COLO668 (cell line): Measurements from ENCODE around the gene MAP4K1.

Experiments used
- DNase-seq: peaks from one replicate; lab custom pipeline; 2025; ENCODE audit not compliant: unreplicated experiment; lab: John Stamatoyannopoulos, UW

MAP4K1 gene

GRCh38 chr19:38617764-38618589 is at the start of gene MAP4K1:
Gene MAP4K1 (minus strand): TSS chr19:38617953. CDS start chr19:38617895, 58 bp downstream.
- peak; percentile 70 for DNase-seq

DNA sequence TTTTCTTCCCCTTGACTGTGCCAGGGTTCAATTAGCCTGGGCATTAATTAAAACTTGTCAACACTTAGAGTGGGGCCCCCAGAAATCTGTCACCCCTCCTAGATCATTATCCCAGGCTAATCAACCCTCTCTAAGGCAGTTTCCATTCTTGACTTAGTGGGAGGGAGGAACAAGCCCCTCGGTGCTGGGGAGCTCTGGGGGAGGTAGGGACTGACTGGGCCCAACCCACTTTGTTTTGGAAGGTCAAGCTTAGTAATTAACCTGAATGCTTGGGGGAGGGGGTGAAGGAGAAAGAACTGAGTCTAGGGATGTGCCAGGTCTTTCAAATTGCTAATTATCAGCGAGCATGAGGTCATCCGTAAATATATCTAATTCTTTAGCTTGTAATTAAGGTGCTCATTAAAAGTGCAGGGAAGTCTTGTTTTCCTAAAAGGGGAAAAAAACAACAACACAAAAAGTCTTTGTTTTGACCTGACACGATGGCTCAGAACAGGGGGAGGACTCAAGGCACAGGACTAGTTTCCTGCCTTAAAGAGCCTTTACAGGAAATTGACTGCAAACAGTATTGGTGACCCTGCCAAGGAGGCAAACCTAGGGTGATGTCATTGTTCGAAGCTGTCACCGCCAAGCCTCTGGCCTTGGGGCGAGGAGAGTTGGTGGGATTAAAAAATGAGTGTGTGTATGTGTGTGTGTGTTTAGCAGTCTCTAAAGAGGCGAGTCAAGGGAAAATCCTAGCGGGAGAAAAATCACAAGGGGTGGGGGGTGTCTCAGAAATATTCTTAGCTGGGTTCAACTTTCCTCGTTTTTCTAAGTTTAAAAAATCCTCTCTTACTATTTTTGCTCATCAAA is 49.1 kb upstream of the MAP4K1 start:
- DNase-seq: no peak

DNA sequence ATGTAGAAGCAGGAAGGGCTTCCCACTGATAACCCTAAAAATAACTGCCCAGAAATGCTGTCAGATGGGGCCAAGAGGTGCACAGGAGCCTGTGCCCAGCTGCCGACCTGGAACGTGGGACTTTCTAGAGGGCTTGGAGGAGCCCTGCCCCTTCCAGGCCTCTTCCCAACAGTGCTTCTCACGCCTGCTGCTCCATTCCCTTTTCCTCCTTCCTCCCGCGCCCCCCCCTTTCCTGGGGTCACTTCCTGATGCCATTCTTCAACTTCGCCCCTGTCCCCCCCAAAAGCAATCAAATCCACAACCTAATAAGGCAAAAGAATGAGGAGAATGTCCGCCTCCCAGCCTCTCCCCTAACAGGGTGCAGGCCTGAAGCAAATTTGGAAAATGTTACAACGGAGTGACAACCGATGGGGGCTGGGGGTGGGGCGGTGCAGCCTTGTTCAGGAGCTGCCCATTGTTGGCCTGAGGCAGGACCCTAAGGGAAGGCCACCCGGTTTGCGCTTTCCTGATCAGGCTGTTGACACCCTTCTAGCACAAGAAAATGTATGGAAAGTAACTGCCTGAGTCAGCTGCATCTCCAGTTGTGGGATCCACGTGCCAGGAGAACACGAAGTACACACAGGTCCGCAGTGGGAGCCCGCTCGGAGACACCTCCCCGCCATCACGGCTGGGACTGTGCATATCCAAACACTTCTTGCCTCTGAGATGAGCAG is 48.4 kb upstream of the MAP4K1 start:
- DNase-seq: no peak

DNA sequence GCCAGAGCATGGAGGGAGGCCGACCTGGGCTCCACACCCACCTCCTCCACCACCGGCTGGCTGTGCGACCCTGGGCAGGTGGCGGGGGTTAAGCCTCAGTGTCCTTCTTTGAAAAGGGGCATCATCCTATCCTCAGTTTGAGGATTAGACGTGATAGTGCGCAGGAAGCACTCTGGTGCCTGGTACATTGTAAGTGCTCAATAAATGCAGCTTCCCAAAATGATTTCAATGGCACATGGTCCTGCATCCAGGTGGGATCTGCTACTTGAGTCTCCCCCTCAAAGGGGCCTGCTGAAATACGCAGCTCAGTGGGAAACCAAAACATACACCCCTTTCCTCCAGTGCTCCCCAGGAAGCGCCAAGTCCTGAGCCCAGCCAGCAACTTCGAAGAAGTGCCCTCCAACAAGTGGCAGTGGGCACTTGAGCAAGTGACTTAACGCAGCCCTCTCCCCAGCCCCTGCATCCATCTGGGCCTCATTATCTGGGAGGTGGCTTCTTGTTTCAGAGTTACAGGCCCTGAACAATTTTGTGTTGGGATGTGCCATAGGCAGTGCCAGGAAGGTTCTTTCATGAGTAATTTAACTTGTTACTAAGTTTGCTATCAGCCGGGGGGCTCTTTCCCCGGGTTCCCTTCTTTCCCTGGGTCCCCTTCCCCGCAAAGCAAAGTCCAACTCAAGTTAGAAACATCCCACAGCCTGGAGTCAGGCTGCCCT is 47.6 kb upstream of the MAP4K1 start:
- no peak for DNase-seq

DNA sequence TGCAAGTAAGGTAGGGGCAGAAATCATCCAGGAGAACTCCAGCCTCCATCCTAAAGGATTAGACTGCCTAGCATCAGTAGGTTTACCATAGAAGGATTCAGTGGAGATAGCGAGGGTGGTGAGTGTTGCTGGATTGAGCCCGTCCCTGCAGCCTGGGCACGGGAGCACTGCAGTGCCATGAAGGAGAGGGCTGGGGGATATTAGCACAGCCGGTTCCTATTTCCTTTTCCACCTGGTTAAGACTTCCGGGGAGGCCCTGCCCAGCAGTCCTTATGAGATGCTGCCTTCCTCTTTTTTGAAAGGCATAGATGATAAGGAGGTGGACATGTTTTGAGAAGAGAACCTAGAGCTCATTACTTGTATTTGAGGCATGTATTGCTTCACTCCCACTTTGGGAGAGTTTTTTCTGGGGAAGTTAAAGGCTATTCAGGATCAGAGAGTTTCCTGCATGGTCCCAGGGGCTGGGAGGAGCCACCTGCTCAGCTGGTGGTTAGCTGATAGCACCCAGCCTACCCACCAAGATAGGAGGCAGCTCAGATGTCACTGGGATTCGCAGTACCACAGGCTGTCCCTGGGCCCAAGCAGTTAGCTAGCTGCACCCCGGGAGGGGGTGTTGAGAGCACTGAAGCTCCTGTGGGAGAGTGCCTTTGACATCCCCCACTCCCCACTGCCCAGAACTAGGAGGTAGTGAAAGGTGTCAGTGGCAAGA is 46.9 kb upstream of the MAP4K1 start:
- peak; percentile 21 for DNase-seq

DNA sequence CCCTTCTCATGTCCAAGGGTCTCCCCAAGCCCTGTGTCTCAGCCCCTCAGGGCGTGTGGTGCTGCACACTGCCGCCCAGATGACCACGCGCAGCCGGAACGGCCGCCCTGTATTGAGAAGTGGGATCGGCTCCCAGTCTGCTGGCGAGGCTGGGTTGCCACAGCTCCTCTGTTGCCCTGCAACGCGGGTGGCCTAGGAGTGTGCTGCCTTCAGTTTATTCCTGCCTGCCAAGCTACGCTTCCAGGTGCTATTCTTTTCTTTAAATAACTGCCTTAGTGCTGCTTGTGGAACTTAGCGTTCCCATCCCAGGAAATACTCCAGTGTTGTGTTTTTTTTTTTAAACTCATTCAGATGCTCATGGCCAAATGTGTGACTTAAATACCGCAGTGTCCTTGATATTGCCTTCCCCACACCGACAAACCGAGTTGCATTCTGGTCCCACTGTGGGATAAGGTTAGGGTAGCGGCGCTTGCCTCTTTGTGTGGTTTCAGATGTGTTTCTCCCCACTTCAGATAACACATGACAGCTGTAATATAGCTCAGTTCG is 46.3 kb upstream of the MAP4K1 start:
- no peak for DNase-seq

- no peak for DNase-seq
Measured at GRCh38 chr19:38663156-38663651, 45.5 kb upstream of the MAP4K1 start.

DNA sequence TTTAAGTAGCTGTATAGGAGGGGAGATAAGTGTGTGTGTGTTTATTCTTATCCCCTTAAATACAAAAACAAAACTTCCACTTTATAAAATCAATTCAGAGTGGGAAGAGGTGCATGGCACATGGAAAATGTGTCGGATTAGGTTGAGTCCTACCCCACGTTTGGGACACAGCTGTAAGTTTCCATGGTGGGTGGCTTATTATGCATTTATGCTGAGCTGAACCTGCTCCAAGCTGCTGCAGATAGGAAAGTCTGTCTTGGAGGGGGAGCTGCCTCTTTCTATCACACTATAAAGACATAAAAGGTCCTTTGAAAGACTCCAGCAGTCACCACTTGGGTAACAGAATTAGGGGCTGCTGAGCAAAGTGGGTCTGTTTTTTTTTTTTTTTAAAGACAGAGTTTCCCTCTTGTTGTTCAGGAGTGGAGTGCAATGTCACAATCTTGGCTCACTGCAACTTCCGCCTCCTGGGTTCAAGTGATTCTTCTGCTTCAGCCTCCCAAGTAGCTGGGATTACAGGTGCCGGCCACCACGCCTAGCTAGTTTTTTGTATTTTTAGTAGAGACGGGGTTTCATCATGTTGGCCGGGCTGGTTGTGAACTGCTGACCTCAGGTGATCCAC is 44.9 kb upstream of the MAP4K1 start:
- DNase-seq: no peak

DNA sequence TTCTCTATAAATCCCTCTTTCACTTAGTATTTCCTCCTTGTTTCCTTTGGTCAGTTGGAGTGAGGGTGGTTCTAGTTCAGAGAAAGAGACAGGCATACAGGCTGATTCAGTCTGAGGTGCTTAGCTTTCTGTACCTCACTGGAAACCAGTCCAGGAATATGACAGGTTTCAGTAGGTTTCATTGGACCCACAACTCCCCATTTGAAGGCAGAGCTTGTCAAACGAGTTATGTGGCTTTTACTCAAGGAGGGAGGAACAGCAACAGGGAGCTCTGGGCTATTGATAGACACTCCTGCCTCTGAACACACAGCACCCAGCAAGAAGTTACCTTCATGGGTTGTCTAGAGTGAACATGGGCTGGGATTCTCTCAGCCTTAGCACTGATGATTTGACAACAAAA is 44.2 kb upstream of the MAP4K1 start:
- DNase-seq: peak; percentile 18

GRCh38 chr19:38661136-38661535 is 43.4 kb upstream of the MAP4K1 start:
- no peak for DNase-seq

DNA sequence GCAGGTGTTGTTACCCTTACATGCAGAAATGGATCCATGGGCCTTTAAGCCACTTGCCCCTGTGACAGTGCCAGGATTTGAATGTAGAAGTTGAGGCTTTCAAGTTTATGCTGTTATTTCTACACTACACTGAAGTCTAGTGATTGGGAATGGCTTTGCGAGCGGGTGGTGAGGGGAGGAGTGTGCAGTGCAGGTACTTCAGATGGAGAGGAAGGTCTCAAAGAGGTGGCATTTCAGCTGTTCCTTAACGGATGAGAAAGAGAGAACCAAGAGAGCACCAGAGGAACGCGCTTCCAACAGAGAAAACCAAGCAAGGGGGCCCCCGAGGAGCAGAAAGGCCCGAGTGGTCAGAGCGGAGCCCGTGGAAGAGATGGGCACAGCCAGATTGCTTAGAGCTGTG is 43.0 kb upstream of the MAP4K1 start:
- no peak for DNase-seq

DNA sequence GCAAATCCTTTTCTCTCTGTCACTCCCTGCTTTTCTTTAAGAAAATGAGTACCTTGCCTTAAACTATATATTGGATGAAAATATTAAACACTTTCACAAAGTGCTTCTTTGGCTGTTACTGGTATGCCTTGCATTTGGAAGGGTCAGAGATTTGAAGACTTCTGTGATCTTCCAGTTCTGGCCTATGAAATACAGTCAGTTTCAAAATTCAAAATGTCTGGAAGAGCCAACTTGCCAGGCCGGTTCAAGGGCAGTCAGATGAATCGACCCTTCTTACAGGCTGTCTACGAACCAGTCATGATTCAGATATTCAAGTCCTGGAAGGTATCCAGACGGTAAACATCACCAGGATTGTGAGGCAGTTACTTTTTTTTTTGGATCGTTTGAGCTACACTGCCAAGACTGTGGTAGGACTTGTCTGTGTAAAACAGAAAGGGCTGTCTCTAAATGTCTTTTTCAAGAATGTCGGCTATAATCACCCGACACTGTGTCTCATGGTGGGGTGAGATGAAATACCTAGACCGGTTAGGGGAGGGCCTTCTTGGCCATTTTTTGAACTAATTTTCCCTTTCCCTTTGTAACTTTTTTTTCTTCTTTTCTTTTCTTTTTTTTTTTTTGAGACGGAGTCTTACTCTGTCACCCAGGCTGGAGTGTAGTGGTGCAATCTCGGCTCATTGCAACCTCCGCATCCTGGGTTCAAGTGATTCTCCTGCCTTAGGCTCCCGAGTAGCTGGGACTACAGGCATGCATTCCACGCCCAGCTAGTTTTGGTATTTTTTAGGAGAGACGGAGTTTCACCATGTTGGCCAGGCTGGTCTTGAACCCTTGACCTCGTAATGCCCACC is 40.9 kb upstream of the MAP4K1 start:
- DNase-seq: peak; percentile 19

GRCh38 chr19:38657633-38658222 is 40.0 kb upstream of the MAP4K1 start:
- DNase-seq: no peak

DNA sequence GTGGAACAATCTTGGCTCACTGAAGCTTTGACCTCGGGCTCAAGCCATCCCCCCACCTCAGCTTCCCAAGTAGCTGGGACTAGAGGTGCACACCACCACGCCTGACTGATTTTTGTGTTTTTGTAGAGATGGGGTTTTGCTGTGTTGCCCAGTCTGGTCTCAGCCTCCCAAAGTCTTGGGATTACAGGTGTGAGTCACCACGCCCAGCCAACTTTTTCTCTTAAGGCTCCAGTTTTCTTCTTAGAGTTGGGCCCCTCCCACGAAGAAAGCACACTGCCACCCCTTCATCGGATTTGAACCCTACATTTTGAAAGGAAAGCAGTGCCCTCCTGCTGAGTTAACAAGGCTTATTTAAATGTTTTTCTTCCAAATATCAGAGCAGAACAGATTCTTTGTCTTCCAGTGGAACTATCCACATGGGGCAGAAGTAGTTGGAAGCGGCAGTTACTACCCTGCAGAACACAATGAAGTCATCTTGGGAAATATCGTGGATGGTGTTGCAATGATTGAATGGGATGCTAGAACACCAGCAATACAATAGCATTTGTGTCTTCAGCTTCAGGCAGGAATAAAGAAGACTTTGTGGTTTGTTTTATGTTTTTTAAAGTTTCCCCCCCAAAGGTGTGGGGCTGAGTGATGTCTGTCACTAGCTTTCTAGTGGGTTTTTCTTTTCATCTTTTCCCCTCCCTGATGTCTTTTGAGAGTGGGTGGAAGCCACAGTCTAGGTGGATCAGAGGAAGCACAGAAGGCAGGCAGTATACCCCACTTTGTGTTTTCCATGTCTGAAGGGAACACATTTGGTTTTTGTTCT is 38.6 kb upstream of the MAP4K1 start:
- no peak for DNase-seq

GRCh38 chr19:38655148-38655824 is 37.5 kb upstream of the MAP4K1 start:
- DNase-seq: no peak

GRCh38 chr19:38654628-38655055 is 36.9 kb upstream of the MAP4K1 start:
- DNase-seq: no peak
